ENCODE results near the gene SDHAF2.

DNA sequence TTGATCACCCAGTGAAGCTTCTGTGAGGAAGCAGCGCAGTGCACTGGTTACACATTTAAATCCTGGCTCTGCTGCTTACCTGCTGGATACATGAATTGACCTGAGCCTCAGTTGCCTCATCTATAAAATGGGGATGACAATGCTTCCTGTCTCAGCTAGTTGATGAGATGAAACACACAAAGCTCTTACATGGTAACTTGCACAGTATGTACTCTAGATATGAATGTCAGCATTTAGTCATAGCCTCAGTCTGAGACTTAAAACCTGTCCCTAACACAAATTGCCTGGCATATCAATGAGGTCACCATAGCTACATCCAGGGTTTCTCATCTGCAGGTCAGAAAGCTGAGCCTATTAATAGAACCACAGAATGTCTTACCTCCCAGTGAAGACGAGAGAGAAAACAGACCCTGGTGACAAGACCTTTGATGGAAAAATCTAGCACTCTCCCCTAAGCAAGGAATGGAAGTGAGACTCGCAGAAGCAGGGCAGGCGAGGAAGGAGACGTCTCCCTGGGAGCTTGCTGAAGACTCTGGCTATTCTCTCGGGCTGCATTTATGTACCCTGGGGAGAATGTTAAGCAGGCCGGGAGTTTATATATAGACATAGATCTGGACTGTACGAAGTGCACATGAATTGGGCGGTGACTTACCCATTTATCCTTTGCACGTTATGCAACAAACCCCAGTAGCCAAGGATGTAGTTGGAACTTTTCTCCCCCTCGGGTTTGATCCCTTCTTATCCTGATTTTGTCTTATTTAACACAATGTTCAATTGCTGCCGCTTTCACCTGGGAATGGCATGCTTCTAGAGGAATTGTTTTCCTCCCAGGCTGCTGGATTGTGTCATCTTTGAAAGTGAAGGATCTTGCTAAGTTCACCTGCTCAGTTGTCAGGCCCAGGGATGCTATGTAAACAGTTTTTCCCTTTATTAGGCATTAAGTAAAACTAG lies 18.0 kb downstream of the SDHAF2 start:
- TF ChIP-seq, protein P1, sequence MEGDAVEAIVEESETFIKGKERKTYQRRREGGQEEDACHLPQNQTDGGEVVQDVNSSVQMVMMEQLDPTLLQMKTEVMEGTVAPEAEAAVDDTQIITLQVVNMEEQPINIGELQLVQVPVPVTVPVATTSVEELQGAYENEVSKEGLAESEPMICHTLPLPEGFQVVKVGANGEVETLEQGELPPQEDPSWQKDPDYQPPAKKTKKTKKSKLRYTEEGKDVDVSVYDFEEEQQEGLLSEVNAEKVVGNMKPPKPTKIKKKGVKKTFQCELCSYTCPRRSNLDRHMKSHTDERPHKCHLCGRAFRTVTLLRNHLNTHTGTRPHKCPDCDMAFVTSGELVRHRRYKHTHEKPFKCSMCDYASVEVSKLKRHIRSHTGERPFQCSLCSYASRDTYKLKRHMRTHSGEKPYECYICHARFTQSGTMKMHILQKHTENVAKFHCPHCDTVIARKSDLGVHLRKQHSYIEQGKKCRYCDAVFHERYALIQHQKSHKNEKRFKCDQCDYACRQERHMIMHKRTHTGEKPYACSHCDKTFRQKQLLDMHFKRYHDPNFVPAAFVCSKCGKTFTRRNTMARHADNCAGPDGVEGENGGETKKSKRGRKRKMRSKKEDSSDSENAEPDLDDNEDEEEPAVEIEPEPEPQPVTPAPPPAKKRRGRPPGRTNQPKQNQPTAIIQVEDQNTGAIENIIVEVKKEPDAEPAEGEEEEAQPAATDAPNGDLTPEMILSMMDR (IDR thresholded peaks at IDR 0.05) = no peak
- no peak for TF ChIP-seq ELF1 (IDR thresholded peaks at IDR 0.05)
- no peak for TF ChIP-seq SIN3A (IDR thresholded peaks at IDR 0.05; ENCODE audit: borderline replicate concordance, low read depth, low read length)
- no peak for TF ChIP-seq TAF1 (IDR thresholded peaks at IDR 0.05; ENCODE audit: borderline replicate concordance, low read depth, low read length)
- TF ChIP-seq GABPA (IDR thresholded peaks at IDR 0.05; ENCODE audit: low read depth) = no peak
- TF ChIP-seq, protein P2, sequence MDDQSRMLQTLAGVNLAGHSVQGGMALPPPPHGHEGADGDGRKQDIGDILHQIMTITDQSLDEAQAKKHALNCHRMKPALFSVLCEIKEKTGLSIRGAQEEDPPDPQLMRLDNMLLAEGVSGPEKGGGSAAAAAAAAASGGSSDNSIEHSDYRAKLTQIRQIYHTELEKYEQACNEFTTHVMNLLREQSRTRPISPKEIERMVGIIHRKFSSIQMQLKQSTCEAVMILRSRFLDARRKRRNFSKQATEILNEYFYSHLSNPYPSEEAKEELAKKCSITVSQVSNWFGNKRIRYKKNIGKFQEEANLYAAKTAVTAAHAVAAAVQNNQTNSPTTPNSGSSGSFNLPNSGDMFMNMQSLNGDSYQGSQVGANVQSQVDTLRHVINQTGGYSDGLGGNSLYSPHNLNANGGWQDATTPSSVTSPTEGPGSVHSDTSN (IDR thresholded peaks at IDR 0.05) = no peak
- no peak for TF ChIP-seq EP300 (IDR thresholded peaks at IDR 0.05; ENCODE audit: borderline replicate concordance in 1 of 2, low read depth in 1 of 2, low read length in 1 of 2)
- no peak for TF ChIP-seq RAD21 (IDR thresholded peaks at IDR 0.05; ENCODE audit: low read length)
- no peak for TF ChIP-seq POLR2AphosphoS5 (IDR thresholded peaks at IDR 0.05; ENCODE audit: low read depth, low read length)
- TF ChIP-seq NRF1 (IDR thresholded peaks at IDR 0.05; ENCODE audit: low read depth, low read length) = no peak
